Neuronal stem cell (in vitro differentiated cells): ENCODE results near the gene POP4.

Source experiments
- DNase-seq: peaks from one replicate; pipeline ENCODE4 v3.0.0-alpha.2; 2013; ENCODE audit warnings: low spot score
- H2AFZ ChIP-seq: one replicate; pipeline ENCODE4 v1.6.1; 2013; ENCODE audit warnings: mild to moderate bottlenecking, low read length, inconsistent platforms
- H2AK5ac ChIP-seq: 2 replicates; pipeline ENCODE4 v1.6.1; 2013; ENCODE audit warnings: low read depth, mild to moderate bottlenecking, inconsistent platforms, low read length, moderate library complexity, mixed read lengths
- H2BK120ac ChIP-seq: 2 replicates; pipeline ENCODE4 v1.6.1; 2013; ENCODE audit warnings: low read depth, mild to moderate bottlenecking, inconsistent platforms, low read length, moderate library complexity, mixed read lengths
- H2BK12ac ChIP-seq: one replicate; pipeline ENCODE4 v1.6.1; 2013; ENCODE audit warnings: low read length, inconsistent platforms
- H2BK15ac ChIP-seq: 2 replicates; pipeline ENCODE4 v1.6.1; 2013; ENCODE audit warnings: mild to moderate bottlenecking, low read length, inconsistent platforms, mixed read lengths
- H2BK5ac ChIP-seq: one replicate; pipeline ENCODE4 v1.6.1; 2013; ENCODE audit warnings: inconsistent platforms, mild to moderate bottlenecking, low read length, moderate library complexity
- H3K14ac ChIP-seq: one replicate; pipeline ENCODE4 v1.6.1; 2013; ENCODE audit warnings: low read length, inconsistent platforms
- H3K18ac ChIP-seq: 2 replicates; pipeline ENCODE4 v1.6.1; 2013; ENCODE audit warnings: low read length, inconsistent platforms
- H3K23ac ChIP-seq: 2 replicates; pipeline ENCODE4 v1.6.1; 2013; ENCODE audit warnings: low read depth, mild to moderate bottlenecking, mixed read lengths, low read length, inconsistent platforms; ENCODE audit not compliant: poor library complexity
- H3K27ac ChIP-seq: replicated peaks from 3 replicates; pipeline ENCODE4 v1.5.1; 2013; ENCODE audit warnings: low read length, inconsistent platforms
- H3K27me3 ChIP-seq, 3 experiments: 2 replicates each; pipeline ENCODE4 v1.6.1; 2013; ENCODE audit warnings: low read length in 3 of 3, mild to moderate bottlenecking in 2 of 3, inconsistent platforms in 1 of 3, low read depth in 1 of 3, mixed read lengths in 1 of 3, moderate library complexity in 1 of 3; ENCODE audit not compliant: control insufficient read depth in 3 of 3, insufficient read depth in 3 of 3
- H3K36me3 ChIP-seq, 2 donors: replicated peaks in 1 of 2; 2 replicates each; pipeline ENCODE4 v1.6.1; 2013; ENCODE audit warnings: low read length in 2 of 2; ENCODE audit not compliant: control insufficient read depth in 2 of 2, insufficient read depth in 2 of 2
- H3K4ac ChIP-seq: 2 replicates; pipeline ENCODE4 v1.6.1; 2013; ENCODE audit warnings: inconsistent platforms, mild to moderate bottlenecking, low read length, moderate library complexity
- H3K4me1 ChIP-seq, 2 donors: 1 replicate in 1 of 2; 2 replicates in 1 of 2; pipeline ENCODE4 v1.6.1; 2013; ENCODE audit warnings: low read length in 2 of 2, low read depth in 1 of 2; ENCODE audit not compliant: control insufficient read depth in 2 of 2, insufficient read depth in 1 of 2
- H3K4me2 ChIP-seq: one replicate; pipeline ENCODE4 v1.6.1; 2013; ENCODE audit warnings: mild to moderate bottlenecking, low read length, inconsistent platforms; ENCODE audit not compliant: insufficient read depth, poor library complexity, severe bottlenecking
- H3K4me3 ChIP-seq, 2 donors: 2 replicates each; pipeline ENCODE4 v1.5.1; 2013; ENCODE audit warnings: low read length in 2 of 2, mild to moderate bottlenecking in 2 of 2, inconsistent platforms in 1 of 2, moderate library complexity in 1 of 2
- H3K79me1 ChIP-seq: one replicate; pipeline ENCODE4 v1.6.1; 2013; ENCODE audit warnings: low read depth, mild to moderate bottlenecking, inconsistent platforms, low read length, moderate library complexity
- H3K9ac ChIP-seq: one replicate; pipeline ENCODE4 v1.6.1; 2013; ENCODE audit warnings: mild to moderate bottlenecking, low read depth, low read length, inconsistent platforms; ENCODE audit not compliant: poor library complexity
- H3K9me3 ChIP-seq, 2 donors: replicated peaks in 1 of 2; 2 replicates each; pipeline versions ENCODE3 to v1.6.1; 2013; ENCODE audit warnings: low read length in 2 of 2, mild to moderate bottlenecking in 2 of 2, inconsistent platforms in 1 of 2, low read depth in 1 of 2, mixed read lengths in 1 of 2, moderate library complexity in 1 of 2; ENCODE audit not compliant: control insufficient read depth in 2 of 2, insufficient read depth in 1 of 2
- H4K8ac ChIP-seq: one replicate; pipeline ENCODE4 v1.6.1; 2013; ENCODE audit warnings: low read depth, mild to moderate bottlenecking, inconsistent platforms, low read length, moderate library complexity
- H4K91ac ChIP-seq: one replicate; pipeline ENCODE4 v1.6.1; 2013; ENCODE audit warnings: low read length, low read depth, mild to moderate bottlenecking, inconsistent platforms; ENCODE audit not compliant: poor library complexity
- WGBS, 2 donors: extraction: QIAGEN DNeasy Blood & Tissue Kit; methylation state at CpG; one replicate each; pipeline ENCODE4 v1.1.7; 2013; ENCODE audit warnings: missing lambda C conversion rate in 2 of 2, mixed read lengths in 1 of 2; ENCODE audit not compliant: insufficient read length in 2 of 2, insufficient replicate concordance in 1 of 2; ENCODE audit errors: extremely low coverage in 2 of 2; 5-methylcytosine and 5-hydroxymethylcytosine counted together

Gene POP4

GRCh38 chr19:29640231-29640630 lies 34.1 kb downstream of the POP4 start:
- H3K4ac ChIP-seq = no peak overlapping the region
- DNase-seq = no peak
- H3K27ac ChIP-seq = no peak overlapping the region
- no peak overlapping the region for H2BK120ac ChIP-seq
- H2BK15ac ChIP-seq = no peak overlapping the region
- H3K36me3 ChIP-seq = no peaks in the 10 kb centered on the region
- no peaks in the 10 kb centered on the region for H3K9me3 ChIP-seq
- no peak overlapping the region for H3K14ac ChIP-seq
- no peak overlapping the region for H2BK12ac ChIP-seq
- no peak overlapping the region for H2AFZ ChIP-seq
- no peak overlapping the region for H4K8ac ChIP-seq
- no peak overlapping the region for H3K4me2 ChIP-seq
- H3K79me1 ChIP-seq = no peaks in the 10 kb centered on the region
- no CpG with 5 or more reads among the region's 12 CpGs for WGBS, 2 donors
- H2AK5ac ChIP-seq = no peak overlapping the region
- no peak overlapping the region for H3K23ac ChIP-seq
- no peak overlapping the region for H3K4me3 ChIP-seq
- H2BK5ac ChIP-seq = no peak overlapping the region
- H4K91ac ChIP-seq = no peak overlapping the region
- peaks cover 0 to 27% (median 0%) of the 10 kb centered on the region in 3 experiments for H3K27me3 ChIP-seq
- H3K4me1 ChIP-seq = peaks cover 0 to 2% of the 10 kb centered on the region in 2 donors
- H3K18ac ChIP-seq = no peak overlapping the region
- H3K9ac ChIP-seq = no peak overlapping the region

- Histone ChIP-seq H3K18ac (no peak overlapping the region), H3K4me2 (no peak overlapping the region), H2AFZ (no peak overlapping the region), H2BK120ac (no peak overlapping the region), H3K9ac (no peak overlapping the region), H3K23ac (no peak overlapping the region), H3K9me3 (no peaks in the 10 kb centered on the region), H3K4me1 (peaks cover 0 to 2% of the 10 kb centered on the region in 2 donors), H4K8ac (no peak overlapping the region), H3K4ac (no peak overlapping the region), H2AK5ac (no peak overlapping the region), H3K27ac (no peak overlapping the region), H3K14ac (no peak overlapping the region), H3K79me1 (no peaks in the 10 kb centered on the region), H3K27me3 (peaks cover 0 to 33% (median 0%) of the 10 kb centered on the region in 3 experiments), H4K91ac (no peak overlapping the region), H3K36me3 (no peaks in the 10 kb centered on the region), H2BK12ac (no peak overlapping the region), H2BK15ac (no peak overlapping the region), H2BK5ac (no peak overlapping the region), H3K4me3 (no peak overlapping the region)
- no peak for DNase-seq
- WGBS, 2 donors = no CpG with 5 or more reads among the region's 2 CpGs
These were observed 35.5 kb downstream of the POP4 start for GRCh38 chr19:29641597-29641996.

GRCh38 chr19:29643361-29643935 lies 37.4 kb downstream of the POP4 start:
- WGBS, 2 donors = no CpG with 5 or more reads among the region's 7 CpGs
- Histone ChIP-seq H2BK120ac (no peak overlapping the region), H4K8ac (no peak overlapping the region), H2BK12ac (no peak overlapping the region), H3K4me3 (no peak overlapping the region), H2BK15ac (no peak overlapping the region), H2AFZ (no peak overlapping the region), H3K79me1 (no peaks in the 10 kb centered on the region), H3K36me3 (no peaks in the 10 kb centered on the region), H2BK5ac (no peak overlapping the region), H4K91ac (no peak overlapping the region), H3K9me3 (no peaks in the 10 kb centered on the region), H3K4ac (no peak overlapping the region), H3K9ac (no peak overlapping the region), H2AK5ac (no peak overlapping the region), H3K14ac (no peak overlapping the region), H3K4me2 (no peak overlapping the region), H3K4me1 (no peaks in the 10 kb centered on the region), H3K27me3 (peaks cover 0 to 31% (median 0%) of the 10 kb centered on the region in 3 experiments), H3K27ac (no peak overlapping the region), H3K23ac (no peak overlapping the region), H3K18ac (no peak overlapping the region)
- DNase-seq = no peak

GRCh38 chr19:29644210-29644609 lies 38.1 kb downstream of the POP4 start:
- Histone ChIP-seq H3K4me3 (no peak overlapping the region), H2BK120ac (no peak overlapping the region), H3K4ac (no peak overlapping the region), H4K8ac (no peak overlapping the region), H3K14ac (no peak overlapping the region), H2AK5ac (no peak overlapping the region), H3K4me2 (no peak overlapping the region), H2BK12ac (no peak overlapping the region), H3K9me3 (no peaks in the 10 kb centered on the region), H3K27ac (no peak overlapping the region), H2AFZ (no peak overlapping the region), H3K23ac (no peak overlapping the region), H3K36me3 (no peaks in the 10 kb centered on the region), H2BK15ac (no peak overlapping the region), H2BK5ac (no peak overlapping the region), H3K79me1 (no peaks in the 10 kb centered on the region), H3K27me3 (peaks cover 0 to 30% (median 0%) of the 10 kb centered on the region in 3 experiments), H3K18ac (no peak overlapping the region), H4K91ac (no peak overlapping the region), H3K4me1 (no peaks in the 10 kb centered on the region), H3K9ac (no peak overlapping the region)
- no CpG with 5 or more reads among the region's 6 CpGs for WGBS, 2 donors
- DNase-seq = no peak
